Loucy (cell line): ENCODE measurements around the gene PRELID1.
A peak's percentile ranks its signal among the peaks of the same experiment; 100 is the strongest.

Source experiments
- H2AFZ ChIP-seq: fragments of 200-600 bp; sonication (generic); 2 replicates; pipeline ENCODE4 v1.6.0; 2016; ENCODE audit warnings: antibody characterized with exemption, mild to moderate bottlenecking, low read length, moderate library complexity
- H3F3A ChIP-seq: fragments of 200-600 bp; 2 replicates; pipeline ENCODE4 v1.6.0; 2016; ENCODE audit warnings: antibody characterized with exemption, low read depth, mild to moderate bottlenecking
- H3K27me3 ChIP-seq: fragments of 200-600 bp; sonication (generic); 2 replicates; pipeline ENCODE4 v1.6.1; 2014; ENCODE audit warnings: low read length, mild to moderate bottlenecking; ENCODE audit not compliant: insufficient read depth, poor library complexity, severe bottlenecking
- H3K36me3 ChIP-seq: fragments of 200-600 bp; sonication (generic); 2 replicates; pipeline ENCODE4 v1.6.1; 2016; ENCODE audit warnings: low read length; ENCODE audit not compliant: insufficient read depth
- H3K4me1 ChIP-seq: fragments of 200-600 bp; sonication (generic); 2 replicates; pipeline ENCODE4 v1.5.1; 2014; ENCODE audit warnings: low read length, mild to moderate bottlenecking; ENCODE audit not compliant: insufficient read depth, poor library complexity, severe bottlenecking
- H3K4me2 ChIP-seq: fragments of 200-600 bp; sonication (generic); 2 replicates; pipeline ENCODE4 v1.6.0; 2014; ENCODE audit warnings: antibody characterized with exemption, low read length, low read depth, mild to moderate bottlenecking; ENCODE audit not compliant: poor library complexity, severe bottlenecking
- H3K4me3 ChIP-seq: fragments of 200-600 bp; sonication (generic); 2 replicates; pipeline ENCODE4 v1.5.1; 2014; ENCODE audit warnings: low read length, mild to moderate bottlenecking, mixed read lengths; ENCODE audit not compliant: poor library complexity, severe bottlenecking
- H3K79me2 ChIP-seq: fragments of 200-600 bp; sonication (generic); 2 replicates; pipeline ENCODE4 v1.6.1; 2014; ENCODE audit warnings: low read length; ENCODE audit not compliant: insufficient read depth
- H3K9ac ChIP-seq: fragments of 200-600 bp; sonication (generic); 2 replicates; pipeline ENCODE4 v1.6.0; 2014; ENCODE audit warnings: mild to moderate bottlenecking, low read depth, low read length, moderate library complexity; ENCODE audit not compliant: poor library complexity, severe bottlenecking
- H3K9me2 ChIP-seq: fragments of 200-600 bp; sonication (generic); replicated peaks from 2 replicates; pipeline ENCODE4 v1.6.1; 2016; ENCODE audit warnings: low read depth, low read length, mixed read lengths
- H3K9me3 ChIP-seq: fragments of 200-600 bp; sonication (generic); 2 replicates; pipeline ENCODE4 v1.6.1; 2014; ENCODE audit warnings: mild to moderate bottlenecking, antibody characterized with exemption, low read length, low read depth; ENCODE audit not compliant: insufficient read depth
- H4K20me1 ChIP-seq: fragments of 200-600 bp; sonication (generic); 2 replicates; pipeline ENCODE4 v1.6.0; 2014; ENCODE audit warnings: antibody characterized with exemption, low read length, mild to moderate bottlenecking; ENCODE audit not compliant: insufficient read depth, poor library complexity, severe bottlenecking
- CTCF ChIP-seq: fragments of 200-600 bp; sonication (generic); conservative IDR thresholded peaks from 2 replicates; pipeline ENCODE4 v1.5.1; 2014; ENCODE audit warnings: mild to moderate bottlenecking, antibody characterized with exemption, low read length
- EZH2phosphoT487 ChIP-seq: fragments of 200-600 bp; IDR thresholded peaks from 2 replicates; pipeline ENCODE4 v1.6.1; 2018; ENCODE audit warnings: antibody characterized with exemption, mild to moderate bottlenecking, moderate library complexity, borderline replicate concordance

The PRELID1 gene

GRCh38 chr5:177354711-177355110 lies 51.1 kb downstream of the PRELID1 start:
- Histone ChIP-seq H3K9me2 (no peaks in the 10 kb centered on the region), H2AFZ (no peak overlapping the region), H3K9ac (no peak overlapping the region), H3K9me3 (no peaks in the 10 kb centered on the region), H3F3A (no peaks in the 10 kb centered on the region), H3K79me2 (peaks cover 33% of the 10 kb centered on the region), H4K20me1 (peaks cover 4% of the 10 kb centered on the region), H3K4me3 (no peak overlapping the region), H3K4me1 (peaks cover 43% of the 10 kb centered on the region), H3K36me3 (no peaks in the 10 kb centered on the region), H3K4me2 (no peak overlapping the region), H3K27me3 (no peaks in the 10 kb centered on the region)
- TF ChIP-seq EZH2phosphoT487 (no peak), CTCF (no peak)

- 0 out of 2 replicates have a peak overlapping the region, but pooled peaks have one; percentile 1 for H2AFZ ChIP-seq
- peaks cover 33% of the 10 kb centered on the region for H3K79me2 ChIP-seq
- H3K27me3 ChIP-seq, result no peaks in the 10 kb centered on the region
- H3K4me2 ChIP-seq, result no peak overlapping the region
- no peak overlapping the region for H3K4me3 ChIP-seq
- H3F3A ChIP-seq, result no peaks in the 10 kb centered on the region
- no peaks in the 10 kb centered on the region for H4K20me1 ChIP-seq
- TF ChIP-seq EZH2phosphoT487 (no peak), CTCF (no peak)
- no peaks in the 10 kb centered on the region for H3K9me3 ChIP-seq
- H3K36me3 ChIP-seq, result no peaks in the 10 kb centered on the region
- H3K4me1 ChIP-seq, result peaks cover 38% of the 10 kb centered on the region
- H3K9me2 ChIP-seq, result no peaks in the 10 kb centered on the region
- no peak overlapping the region for H3K9ac ChIP-seq
Measured at GRCh38 chr5:177355162-177355867, 51.7 kb downstream of the PRELID1 start.

GRCh38 chr5:177355868-177356168 lies 52.2 kb downstream of the PRELID1 start:
- H2AFZ ChIP-seq, result peak overlapping the region; percentile 1; the same call in 1 of the 2 replicates
- no peak overlapping the region for H3K4me2 ChIP-seq
- no peaks in the 10 kb centered on the region for H4K20me1 ChIP-seq
- no peaks in the 10 kb centered on the region for H3K36me3 ChIP-seq
- H3K4me1 ChIP-seq, result peaks cover 34% of the 10 kb centered on the region
- no peaks in the 10 kb centered on the region for H3F3A ChIP-seq
- no peak overlapping the region for H3K4me3 ChIP-seq
- peaks cover 28% of the 10 kb centered on the region for H3K79me2 ChIP-seq
- no peaks in the 10 kb centered on the region for H3K9me3 ChIP-seq
- H3K9me2 ChIP-seq, result no peaks in the 10 kb centered on the region
- no peak overlapping the region for H3K9ac ChIP-seq
- no peaks in the 10 kb centered on the region for H3K27me3 ChIP-seq
- TF ChIP-seq EZH2phosphoT487 (no peak), CTCF (no peak)
